HG03354 (cell line): Measurements from ENCODE around the gene TMEM59.
"Not testable (repeated sequence)": the region's sequence is repeated elsewhere in the genome, so short reads cannot be mapped to it uniquely, and the experiment has no call there.

Source experiments
- ATAC-seq: cut with Tn5 transposase; IDR thresholded peaks from one replicate; pipeline ENCODE4 v1.9.1; 2021; ENCODE audit warnings: mild to moderate bottlenecking; ENCODE audit not compliant: unreplicated experiment, poor library complexity, severe bottlenecking

The TMEM59 gene, protein sequence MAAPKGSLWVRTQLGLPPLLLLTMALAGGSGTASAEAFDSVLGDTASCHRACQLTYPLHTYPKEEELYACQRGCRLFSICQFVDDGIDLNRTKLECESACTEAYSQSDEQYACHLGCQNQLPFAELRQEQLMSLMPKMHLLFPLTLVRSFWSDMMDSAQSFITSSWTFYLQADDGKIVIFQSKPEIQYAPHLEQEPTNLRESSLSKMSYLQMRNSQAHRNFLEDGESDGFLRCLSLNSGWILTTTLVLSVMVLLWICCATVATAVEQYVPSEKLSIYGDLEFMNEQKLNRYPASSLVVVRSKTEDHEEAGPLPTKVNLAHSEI

DNA sequence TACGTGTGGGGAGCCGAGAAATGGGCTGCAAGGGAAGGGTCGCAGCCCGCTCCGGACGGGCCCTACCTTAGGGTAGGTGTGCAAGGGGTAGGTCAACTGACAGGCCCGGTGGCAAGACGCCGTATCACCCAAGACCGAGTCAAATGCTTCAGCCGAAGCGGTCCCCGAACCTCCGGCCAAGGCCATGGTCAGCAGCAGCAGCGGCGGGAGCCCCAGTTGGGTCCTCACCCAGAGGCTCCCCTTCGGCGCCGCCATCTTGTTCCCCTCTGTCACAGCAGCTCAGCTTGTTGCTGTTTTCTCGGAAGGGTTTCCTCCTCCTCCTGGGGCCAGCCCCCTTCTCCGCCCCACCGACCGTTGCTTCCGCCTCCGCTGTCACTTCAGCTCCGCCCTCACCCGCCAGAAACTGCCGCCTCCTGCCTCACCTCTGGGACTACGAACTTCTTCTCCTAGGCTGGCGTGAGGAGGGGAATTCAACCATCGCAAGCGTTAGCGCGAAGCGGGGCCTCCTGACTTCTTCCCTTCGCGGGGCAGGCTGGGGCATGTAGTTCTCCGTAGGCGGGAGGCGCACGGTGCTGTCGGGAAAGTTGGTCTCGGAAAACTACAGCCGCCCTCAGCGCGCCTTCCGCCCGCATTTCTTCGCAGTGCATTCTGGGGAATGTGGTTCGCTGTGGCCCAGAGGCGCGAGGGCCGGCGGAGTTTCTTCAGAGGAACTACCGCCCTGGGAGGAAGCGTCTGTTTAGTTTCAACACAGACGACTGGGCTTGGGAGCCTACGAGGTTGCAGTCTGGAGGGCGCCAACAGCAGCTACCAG, at the start of gene TMEM59, which contains the start of gene TCEANC2:
Gene TMEM59, minus strand, starts transcription at position 271 of the 811 bp plus-strand sequence. Its CDS starts 16 bp downstream, at position 255.
Gene TCEANC2, plus strand, starts transcription at position 675 of the 811 bp plus-strand sequence. CDS start 815 bp downstream, outside the sequence.
- ATAC-seq = peak; percentile 92

DNA sequence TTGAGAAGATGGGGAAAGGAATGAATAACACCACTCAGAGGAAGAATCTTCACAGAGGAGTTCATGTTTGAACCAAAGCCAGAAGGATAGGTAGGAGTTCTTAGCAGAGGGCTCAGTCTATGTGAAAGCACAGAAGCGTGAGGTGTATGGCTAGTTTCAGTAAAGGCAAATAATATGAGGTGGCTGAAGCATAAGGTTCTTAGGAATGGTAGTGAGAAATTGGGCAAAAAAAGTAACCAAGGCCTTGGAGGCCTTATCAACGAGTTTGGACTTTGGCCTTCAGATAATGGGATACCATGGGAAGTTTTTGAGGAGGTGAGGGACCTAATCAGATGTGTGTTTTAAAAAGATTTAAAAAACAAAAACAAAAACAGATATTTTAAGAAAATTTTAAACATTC, 47.5 kb upstream of the TMEM59 start:
- ATAC-seq = no peak

DNA sequence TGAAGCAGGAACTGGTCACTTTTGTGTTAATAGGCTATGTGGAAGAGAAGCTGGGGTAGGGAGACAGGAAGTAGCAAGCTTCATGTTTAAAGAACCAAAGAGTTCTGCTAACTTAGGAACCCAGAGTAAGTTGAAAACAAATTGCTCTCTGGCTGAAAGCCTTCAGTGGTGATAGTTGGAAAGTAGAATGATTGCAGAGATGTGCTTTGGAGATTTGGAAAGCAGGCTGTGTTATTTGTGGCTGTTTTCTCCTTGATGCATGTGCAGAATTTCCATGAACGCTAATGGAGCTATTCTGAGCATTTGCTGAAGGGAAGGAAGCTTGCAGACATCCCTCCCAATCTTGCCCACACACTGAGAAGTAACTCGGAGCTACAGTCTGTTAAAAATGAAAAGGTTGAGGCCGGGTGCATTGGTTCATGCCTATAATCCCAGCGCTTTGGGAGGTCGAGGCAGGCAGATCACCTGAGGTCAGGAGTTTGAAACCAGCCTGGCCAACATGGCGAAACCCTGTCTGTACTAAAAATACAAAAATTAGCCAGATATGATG, 46.1 kb upstream of the TMEM59 start:
- no peak for ATAC-seq

DNA sequence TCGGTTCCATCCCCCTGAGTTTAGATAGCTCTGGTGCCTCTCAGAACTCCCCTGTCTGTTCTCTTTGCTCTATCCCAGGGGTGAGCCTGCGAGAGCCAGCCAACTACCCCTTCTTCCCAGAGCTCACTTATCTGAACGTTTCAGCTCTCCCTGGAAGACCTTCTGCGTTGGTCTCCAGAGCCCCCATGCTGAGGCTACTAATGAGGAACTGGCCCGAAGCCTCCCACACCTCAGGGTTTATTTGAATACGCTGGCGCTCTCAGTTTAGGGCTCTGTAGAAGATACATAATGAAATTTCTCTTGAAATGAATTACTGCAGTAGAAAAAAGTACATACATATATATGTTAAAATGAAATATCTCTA, 43.9 kb upstream of the TMEM59 start:
- no peak for ATAC-seq

DNA sequence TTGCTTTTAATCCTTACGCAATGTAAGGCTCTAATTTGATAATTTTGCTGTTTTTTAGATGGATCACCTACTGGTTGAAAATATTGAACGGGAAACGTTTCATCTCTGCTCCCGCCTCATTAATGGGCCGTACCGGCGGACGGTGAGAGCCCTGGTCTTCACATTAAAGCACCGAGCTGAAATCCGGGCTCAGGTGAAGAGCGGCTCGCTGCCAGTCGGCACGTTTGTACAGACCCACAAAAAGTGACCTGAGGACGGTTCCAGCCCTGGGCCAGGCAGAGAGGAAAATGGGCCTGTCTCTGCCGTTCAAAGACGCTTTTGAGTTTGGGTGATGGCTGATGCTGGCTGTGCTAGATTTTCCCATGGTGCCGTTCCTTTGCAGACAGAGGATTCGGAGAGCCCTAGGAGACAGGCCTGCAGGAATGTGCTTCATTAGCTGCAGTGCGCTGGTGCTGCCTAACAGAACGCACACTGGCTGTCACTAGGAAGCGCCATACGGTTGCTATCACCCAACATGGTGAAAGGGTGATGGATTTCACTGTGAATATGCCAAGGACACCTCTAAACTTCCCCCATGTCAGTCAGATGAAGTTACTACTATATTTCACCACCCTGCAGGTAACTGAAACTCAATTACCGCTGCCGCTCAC, 43.3 kb upstream of the TMEM59 start:
- ATAC-seq = no peak

DNA sequence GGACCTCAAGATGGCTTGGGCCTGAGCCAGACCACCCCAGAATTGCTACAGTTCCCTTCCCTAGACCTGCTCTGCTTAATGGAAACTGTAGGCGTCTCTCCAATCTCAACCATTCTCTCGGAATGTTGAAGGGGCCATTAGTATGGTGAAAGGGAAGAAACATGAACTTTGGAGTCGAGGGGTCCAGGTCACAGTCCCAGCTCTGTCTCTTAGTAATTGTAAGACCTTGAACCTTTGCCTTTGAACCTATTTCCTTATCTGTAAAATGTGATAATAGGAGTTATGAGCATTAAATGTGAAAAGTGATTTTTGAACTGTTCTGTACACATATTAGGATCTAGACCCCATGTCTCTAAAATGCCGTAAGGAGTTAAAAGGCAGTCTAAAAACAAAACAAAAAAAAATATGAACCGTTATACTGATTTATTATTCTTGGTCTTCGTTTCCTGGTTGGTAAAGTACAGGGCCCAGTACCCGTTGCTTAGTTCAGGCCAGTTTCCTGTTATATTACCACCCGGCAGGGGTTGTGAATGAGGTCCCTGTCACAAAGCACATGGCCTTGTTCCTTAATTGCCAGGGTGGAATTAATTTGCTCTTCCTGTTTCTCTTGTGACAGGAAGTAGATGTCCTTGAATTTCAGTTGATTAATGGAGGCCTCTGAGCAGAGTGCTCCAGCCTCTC, 42.7 kb upstream of the TMEM59 start:
- no peak for ATAC-seq

DNA sequence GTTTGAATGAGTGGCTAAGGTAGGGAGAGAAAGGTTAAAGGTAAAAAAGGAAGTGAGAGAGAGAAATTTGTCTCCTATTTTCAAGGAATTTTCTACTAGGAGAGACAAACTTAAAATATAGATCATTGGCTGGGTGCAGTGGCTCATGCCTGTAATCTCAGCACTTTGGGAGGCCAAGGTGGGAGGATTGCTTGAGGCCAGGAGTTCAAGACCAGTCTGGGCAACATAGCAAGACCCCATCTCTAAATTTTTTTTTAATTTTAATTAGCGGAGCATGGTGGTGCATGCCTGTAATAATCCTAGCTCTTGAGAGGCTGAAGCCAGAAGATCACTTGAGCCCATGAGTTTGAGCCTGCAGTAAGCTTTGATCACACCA, 41.7 kb upstream of the TMEM59 start:
- not testable (repeated sequence) for ATAC-seq

DNA sequence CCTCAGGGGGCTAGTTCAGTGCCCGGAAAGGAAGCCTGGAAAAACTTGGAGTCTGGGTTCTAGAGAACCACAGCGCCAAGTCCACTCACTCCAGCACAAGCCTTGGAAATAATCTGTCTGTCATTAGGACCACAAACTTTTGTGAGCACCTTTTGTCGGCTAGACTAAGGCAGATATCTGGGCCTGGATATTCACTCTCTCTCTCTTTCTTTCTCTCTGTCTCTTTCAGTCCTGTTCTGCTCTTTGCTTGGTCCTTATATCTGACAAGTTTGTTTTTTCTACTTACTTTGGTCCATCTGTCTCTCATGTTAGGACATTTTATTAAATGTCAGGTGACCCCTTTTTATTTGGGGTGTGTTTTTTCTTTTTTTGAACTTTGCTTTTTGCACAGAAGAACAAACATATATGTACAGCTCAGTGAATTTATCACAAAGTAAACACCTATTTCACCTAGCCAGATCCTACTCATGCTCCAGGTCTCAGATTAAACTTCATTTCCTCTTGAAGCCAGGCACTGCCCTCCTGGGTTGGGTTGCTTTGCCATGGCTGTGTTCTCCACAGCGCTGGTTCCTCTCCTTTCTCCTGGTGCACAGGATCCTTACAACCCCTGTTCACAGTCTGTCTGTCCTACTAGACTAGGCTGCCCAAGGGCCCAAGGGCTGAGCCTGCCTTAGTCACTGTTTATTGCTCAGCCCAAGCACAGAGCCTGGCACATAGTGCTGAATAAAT, 41.2 kb upstream of the TMEM59 start:
- ATAC-seq = no peak

DNA sequence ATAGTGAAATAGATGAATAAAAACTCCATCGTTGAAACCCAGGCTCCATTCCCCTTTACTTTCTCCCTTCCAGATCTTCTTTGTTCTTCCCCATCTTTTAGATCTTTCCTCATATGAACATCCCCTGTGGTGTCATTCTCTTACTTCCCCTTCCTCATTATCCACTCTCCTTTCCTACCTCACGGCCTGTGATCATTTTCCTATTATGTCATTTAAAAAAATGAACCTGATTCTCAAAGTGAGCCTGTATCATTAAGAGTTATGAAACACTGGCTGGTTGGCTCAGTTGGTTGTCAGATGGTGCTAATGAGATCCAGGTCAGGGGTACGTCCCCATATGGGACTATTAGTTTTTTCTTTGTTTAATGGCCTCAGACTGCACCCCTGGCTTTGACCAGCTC, 38.7 kb upstream of the TMEM59 start:
- ATAC-seq = no peak

GRCh38 chr1:54088385-54088784, 35.4 kb upstream of the TMEM59 start:
- no peak for ATAC-seq

GRCh38 chr1:54086754-54087153, 33.8 kb upstream of the TMEM59 start:
- no peak for ATAC-seq

DNA sequence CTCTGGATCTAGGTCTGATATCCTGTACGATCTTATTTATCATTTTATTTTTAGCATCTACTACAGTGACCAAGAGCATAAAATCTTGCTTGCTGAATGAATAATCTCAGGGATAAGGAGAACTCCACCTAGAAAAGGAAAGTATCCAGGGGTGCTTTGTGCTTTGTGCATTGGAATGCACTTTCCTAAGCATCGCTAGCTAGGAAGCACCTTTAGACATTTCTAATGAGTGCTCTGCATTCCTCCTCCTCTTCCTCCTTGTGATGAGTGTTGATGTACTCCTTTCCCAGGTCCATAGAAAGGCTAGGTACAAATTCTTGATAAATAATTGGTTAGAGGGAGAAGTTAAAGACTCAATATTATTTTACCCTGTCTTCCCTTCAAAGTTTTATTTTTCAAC, 31.8 kb upstream of the TMEM59 start:
- ATAC-seq = no peak

DNA sequence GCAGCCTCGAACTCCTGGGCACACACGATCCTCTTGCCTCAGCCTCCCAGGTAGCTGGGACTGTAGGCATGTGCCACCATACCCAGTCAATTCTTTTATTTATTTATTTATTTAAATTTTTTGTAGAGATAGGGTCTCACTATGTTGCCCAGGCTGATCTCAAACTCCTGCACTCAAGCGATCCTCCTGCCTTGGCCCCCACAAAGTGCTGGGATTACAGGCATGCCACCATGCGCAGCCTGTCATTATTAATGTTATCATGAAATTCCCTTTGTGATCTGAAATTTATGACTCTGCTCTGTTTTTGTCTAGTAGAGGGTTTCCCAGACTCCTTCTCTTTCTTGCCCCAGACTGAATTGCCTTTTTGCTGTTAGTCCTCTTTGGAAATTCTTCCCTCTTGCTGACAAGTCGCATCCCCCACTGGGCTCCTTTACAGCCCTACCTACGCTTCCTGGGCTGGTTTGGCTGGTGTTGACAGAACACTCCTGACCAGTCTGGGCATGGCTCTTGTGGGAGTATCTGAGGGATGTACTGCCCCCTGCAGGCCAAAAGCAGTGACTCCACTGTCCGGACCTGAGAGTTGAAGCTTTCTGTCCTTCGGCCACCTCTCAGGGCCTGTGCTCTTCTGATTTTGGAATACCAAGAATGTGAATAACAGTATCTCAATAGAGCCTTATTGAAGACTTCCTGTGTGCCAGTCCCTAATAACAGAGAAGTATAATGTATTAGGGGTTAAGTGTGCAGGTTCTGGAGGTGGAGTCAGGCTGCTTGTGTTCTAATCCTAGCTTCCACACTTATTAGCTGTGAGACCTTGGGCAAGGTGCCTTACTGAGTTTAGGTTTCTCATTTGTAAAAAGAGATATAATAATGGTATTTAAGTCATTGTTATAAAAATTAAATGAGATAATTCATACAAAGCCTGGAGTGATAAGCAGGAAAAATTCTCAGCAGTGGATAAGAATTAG, 28.6 kb upstream of the TMEM59 start:
- peak; percentile 65 for ATAC-seq

GRCh38 chr1:54080598-54081049, 27.6 kb upstream of the TMEM59 start:
- ATAC-seq = no peak

- no peak for ATAC-seq
Measured at GRCh38 chr1:54077359-54077758, 24.4 kb upstream of the TMEM59 start.

DNA sequence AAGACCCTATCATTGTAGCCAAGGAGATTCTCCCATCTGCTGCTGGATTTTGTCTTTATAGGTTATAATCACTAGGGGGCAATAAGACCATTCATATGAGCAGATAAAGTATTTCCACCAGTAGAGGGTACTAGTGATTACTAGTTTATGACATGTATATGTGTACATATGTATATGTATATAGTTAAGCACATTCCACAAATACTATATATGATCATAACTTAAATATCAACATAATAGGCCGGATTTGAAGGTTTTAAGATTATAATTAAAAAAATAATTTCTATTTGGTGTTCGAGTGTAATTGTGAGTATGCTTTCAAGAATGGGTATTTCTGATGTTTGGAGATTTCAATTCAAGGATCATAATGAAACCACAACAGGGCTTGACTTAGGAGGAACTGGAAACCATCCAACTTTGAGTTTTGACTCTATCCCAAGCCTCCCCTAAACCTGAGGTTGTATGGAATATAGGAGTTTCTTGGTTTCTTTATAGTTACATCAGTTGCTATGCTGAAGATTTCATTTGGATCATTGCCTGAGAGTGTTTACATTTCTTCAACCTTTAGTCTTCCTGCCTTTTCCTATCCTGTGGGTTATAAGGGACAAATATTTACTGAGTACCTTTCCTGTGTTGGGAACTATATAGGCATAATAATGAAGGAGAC, 17.3 kb upstream of the TMEM59 start:
- ATAC-seq = peak; percentile 78

DNA sequence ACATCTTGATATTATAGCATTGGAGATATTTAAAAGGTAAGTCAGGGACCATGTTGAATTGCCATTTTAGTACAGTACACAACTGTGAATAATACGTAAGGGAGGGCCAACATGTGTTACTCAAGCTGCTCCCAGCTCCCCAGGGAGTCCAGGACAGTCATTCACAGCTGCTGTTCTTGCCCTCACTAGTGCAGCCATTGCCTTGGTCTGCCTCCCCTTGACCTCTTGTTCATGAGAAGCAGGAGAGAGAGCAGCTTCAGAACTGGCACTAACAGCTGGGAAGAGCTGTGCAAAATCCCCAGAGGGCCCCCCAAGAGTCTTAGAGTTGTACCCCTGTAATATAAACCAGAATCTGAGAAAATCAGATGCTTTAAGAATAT, 16.8 kb upstream of the TMEM59 start:
- peak; percentile 8 for ATAC-seq

GRCh38 chr1:54064299-54064698, 11.3 kb upstream of the TMEM59 start:
- ATAC-seq = no peak
